Measurements from ENCODE around the gene ADAM19. TPM values are rescaled to one million over a fixed set of nuclear protein-coding genes. Genes with fewer than 3 reads are reported as not detected.
A peak's percentile ranks its signal among the peaks of the same experiment; 100 is the strongest.

The ADAM19 gene
- total and polyA plus RNA-seq, 2 experiments from 2014 or later = 9.1 to 13.2 TPM

DNA sequence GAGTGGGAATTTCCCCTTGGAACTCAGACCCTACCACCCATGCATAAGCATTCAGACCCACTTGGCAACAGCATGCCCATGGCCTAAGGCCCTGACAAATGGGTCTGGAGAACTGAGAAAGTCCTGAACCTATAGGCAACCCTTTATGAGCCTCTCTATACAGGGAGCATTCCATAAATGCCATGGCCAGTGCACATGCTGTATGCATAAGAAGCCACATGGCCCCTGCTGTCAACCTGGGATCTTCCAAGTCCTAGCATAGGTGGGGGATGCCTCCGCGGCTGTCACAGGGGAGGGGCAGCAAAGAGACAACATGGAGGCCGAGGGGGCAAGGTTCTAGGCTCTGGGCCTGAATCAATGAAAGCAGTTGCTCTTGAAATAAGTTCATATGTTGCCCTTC, 123.8 kb downstream of the ADAM19 start:
- no peak overlapping the region for H2AFZ ChIP-seq
- no peaks in the 10 kb centered on the region for H3K4me1 ChIP-seq (ENCODE audit: insufficient read depth)
- H3K27me3 Mint-ChIP-seq (ENCODE audit: insufficient read depth, low read depth, poor library complexity) = no peaks in the 10 kb centered on the region
- no peaks in the 10 kb centered on the region for H4K20me1 ChIP-seq (replicated peaks; ENCODE audit: insufficient read depth)
- H3K4me3 Mint-ChIP-seq = no peak overlapping the region
- H3F3A ChIP-seq (replicated peaks; ENCODE audit: low read depth) = no peaks in the 10 kb centered on the region
- TF ChIP-seq, protein P1, sequence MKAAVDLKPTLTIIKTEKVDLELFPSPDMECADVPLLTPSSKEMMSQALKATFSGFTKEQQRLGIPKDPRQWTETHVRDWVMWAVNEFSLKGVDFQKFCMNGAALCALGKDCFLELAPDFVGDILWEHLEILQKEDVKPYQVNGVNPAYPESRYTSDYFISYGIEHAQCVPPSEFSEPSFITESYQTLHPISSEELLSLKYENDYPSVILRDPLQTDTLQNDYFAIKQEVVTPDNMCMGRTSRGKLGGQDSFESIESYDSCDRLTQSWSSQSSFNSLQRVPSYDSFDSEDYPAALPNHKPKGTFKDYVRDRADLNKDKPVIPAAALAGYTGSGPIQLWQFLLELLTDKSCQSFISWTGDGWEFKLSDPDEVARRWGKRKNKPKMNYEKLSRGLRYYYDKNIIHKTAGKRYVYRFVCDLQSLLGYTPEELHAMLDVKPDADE (IDR thresholded peaks at IDR 0.05) = no peak
- TF ChIP-seq EZH2 (IDR thresholded peaks at IDR 0.05; ENCODE audit: low read depth, unreplicated experiment) (no peak), EZH2phosphoT487 (IDR thresholded peaks at IDR 0.05; ENCODE audit: unreplicated experiment) (no peak), ZNF331 (CRISPR knock-in tag; IDR thresholded peaks at IDR 0.05; ENCODE audit: low read depth) (no peak), JUNB (IDR thresholded peaks at IDR 0.05; ENCODE audit: unreplicated experiment) (no peak), CREB1 (CRISPR knock-in tag; IDR thresholded peaks at IDR 0.05; ENCODE audit: low read depth) (no peak), ZNF114 (CRISPR knock-in tag; IDR thresholded peaks at IDR 0.05) (no peak), STAT1 (IDR thresholded peaks at IDR 0.05; ENCODE audit: unreplicated experiment) (no peak), NANOG (IDR thresholded peaks at IDR 0.05; ENCODE audit: borderline replicate concordance) (no peak)
- TF ChIP-seq, protein P2, sequence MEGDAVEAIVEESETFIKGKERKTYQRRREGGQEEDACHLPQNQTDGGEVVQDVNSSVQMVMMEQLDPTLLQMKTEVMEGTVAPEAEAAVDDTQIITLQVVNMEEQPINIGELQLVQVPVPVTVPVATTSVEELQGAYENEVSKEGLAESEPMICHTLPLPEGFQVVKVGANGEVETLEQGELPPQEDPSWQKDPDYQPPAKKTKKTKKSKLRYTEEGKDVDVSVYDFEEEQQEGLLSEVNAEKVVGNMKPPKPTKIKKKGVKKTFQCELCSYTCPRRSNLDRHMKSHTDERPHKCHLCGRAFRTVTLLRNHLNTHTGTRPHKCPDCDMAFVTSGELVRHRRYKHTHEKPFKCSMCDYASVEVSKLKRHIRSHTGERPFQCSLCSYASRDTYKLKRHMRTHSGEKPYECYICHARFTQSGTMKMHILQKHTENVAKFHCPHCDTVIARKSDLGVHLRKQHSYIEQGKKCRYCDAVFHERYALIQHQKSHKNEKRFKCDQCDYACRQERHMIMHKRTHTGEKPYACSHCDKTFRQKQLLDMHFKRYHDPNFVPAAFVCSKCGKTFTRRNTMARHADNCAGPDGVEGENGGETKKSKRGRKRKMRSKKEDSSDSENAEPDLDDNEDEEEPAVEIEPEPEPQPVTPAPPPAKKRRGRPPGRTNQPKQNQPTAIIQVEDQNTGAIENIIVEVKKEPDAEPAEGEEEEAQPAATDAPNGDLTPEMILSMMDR (conservative IDR thresholded peaks at IDR 0.05; ENCODE audit: low read depth in 2 of 2) = no peak
- no peaks in the 10 kb centered on the region for H3K9me2 ChIP-seq (ENCODE audit: insufficient read depth)
- H3K4me1 Mint-ChIP-seq = no peaks in the 10 kb centered on the region
- H3K36me3 Mint-ChIP-seq (ENCODE audit: low read depth) = no peaks in the 10 kb centered on the region
- DNase-seq (ENCODE audit: low spot score) = peak; percentile 32
- ATAC-seq = no peak; the same call in 2 of the 3 replicates
- no peaks in the 10 kb centered on the region for H3K36me3 ChIP-seq (ENCODE audit: insufficient read depth)
- no peak overlapping the region for H3K27ac ChIP-seq (ENCODE audit: low read depth)
- H3K79me2 ChIP-seq (replicated peaks; ENCODE audit: insufficient read depth) = no peaks in the 10 kb centered on the region
- H3K27me3 ChIP-seq (ENCODE audit: insufficient read depth) = no peaks in the 10 kb centered on the region
- H3K9me3 Mint-ChIP-seq = no peaks in the 10 kb centered on the region
- no peak overlapping the region for H3K4me2 ChIP-seq
- no peak overlapping the region for H3K4me3 ChIP-seq
- H3K27ac Mint-ChIP-seq = no peak overlapping the region

DNA sequence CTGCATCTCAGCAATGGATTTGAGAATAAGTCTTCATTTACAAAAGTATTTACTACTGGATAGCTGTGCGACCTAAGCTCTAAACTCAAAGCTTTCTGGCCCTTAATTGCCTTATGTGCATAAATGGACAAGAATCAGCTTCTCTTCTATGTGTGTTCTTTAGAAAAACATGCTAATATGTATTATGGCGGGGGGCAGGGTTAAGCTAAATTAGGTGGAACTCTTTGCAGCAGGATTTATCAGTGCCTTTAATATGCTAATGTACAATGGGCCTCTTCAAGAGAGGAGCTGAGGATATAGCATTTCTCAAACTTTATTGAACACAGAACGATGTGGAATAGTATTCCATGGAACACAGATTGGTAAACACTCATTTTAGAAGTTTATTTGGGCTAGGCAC, 125.6 kb downstream of the ADAM19 start:
- ATAC-seq = no peak
- TF ChIP-seq, protein P3, sequence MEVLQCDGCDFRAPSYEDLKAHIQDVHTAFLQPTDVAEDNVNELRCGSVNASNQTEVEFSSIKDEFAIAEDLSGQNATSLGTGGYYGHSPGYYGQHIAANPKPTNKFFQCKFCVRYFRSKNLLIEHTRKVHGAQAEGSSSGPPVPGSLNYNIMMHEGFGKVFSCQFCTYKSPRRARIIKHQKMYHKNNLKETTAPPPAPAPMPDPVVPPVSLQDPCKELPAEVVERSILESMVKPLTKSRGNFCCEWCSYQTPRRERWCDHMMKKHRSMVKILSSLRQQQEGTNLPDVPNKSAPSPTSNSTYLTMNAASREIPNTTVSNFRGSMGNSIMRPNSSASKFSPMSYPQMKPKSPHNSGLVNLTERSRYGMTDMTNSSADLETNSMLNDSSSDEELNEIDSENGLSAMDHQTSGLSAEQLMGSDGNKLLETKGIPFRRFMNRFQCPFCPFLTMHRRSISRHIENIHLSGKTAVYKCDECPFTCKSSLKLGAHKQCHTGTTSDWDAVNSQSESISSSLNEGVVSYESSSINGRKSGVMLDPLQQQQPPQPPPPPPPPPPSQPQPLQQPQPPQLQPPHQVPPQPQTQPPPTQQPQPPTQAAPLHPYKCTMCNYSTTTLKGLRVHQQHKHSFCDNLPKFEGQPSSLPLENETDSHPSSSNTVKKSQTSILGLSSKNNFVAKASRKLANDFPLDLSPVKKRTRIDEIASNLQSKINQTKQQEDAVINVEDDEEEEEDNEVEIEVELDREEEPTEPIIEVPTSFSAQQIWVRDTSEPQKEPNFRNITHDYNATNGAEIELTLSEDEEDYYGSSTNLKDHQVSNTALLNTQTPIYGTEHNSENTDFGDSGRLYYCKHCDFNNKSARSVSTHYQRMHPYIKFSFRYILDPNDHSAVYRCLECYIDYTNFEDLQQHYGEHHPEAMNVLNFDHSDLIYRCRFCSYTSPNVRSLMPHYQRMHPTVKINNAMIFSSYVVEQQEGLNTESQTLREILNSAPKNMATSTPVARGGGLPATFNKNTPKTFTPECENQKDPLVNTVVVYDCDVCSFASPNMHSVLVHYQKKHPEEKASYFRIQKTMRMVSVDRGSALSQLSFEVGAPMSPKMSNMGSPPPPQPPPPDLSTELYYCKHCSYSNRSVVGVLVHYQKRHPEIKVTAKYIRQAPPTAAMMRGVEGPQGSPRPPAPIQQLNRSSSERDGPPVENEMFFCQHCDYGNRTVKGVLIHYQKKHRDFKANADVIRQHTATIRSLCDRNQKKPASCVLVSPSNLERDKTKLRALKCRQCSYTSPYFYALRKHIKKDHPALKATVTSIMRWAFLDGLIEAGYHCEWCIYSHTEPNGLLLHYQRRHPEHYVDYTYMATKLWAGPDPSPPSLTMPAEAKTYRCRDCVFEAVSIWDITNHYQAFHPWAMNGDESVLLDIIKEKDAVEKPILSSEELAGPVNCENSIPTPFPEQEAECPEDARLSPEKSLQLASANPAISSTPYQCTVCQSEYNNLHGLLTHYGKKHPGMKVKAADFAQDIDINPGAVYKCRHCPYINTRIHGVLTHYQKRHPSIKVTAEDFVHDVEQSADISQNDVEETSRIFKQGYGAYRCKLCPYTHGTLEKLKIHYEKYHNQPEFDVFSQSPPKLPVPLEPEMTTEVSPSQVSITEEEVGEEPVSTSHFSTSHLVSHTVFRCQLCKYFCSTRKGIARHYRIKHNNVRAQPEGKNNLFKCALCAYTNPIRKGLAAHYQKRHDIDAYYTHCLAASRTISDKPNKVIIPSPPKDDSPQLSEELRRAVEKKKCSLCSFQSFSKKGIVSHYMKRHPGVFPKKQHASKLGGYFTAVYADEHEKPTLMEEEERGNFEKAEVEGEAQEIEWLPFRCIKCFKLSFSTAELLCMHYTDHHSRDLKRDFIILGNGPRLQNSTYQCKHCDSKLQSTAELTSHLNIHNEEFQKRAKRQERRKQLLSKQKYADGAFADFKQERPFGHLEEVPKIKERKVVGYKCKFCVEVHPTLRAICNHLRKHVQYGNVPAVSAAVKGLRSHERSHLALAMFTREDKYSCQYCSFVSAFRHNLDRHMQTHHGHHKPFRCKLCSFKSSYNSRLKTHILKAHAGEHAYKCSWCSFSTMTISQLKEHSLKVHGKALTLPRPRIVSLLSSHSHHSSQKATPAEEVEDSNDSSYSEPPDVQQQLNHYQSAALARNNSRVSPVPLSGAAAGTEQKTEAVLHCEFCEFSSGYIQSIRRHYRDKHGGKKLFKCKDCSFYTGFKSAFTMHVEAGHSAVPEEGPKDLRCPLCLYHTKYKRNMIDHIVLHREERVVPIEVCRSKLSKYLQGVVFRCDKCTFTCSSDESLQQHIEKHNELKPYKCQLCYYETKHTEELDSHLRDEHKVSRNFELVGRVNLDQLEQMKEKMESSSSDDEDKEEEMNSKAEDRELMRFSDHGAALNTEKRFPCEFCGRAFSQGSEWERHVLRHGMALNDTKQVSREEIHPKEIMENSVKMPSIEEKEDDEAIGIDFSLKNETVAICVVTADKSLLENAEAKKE (CRISPR knock-in tag; IDR thresholded peaks at IDR 0.05) = no peak
- TF ChIP-seq CREB1 (CRISPR knock-in tag; IDR thresholded peaks at IDR 0.05; ENCODE audit: low read depth) (no peak), ZNF114 (CRISPR knock-in tag; IDR thresholded peaks at IDR 0.05) (no peak), EZH2phosphoT487 (IDR thresholded peaks at IDR 0.05; ENCODE audit: unreplicated experiment) (no peak), ZNF331 (CRISPR knock-in tag; IDR thresholded peaks at IDR 0.05; ENCODE audit: low read depth) (no peak), NANOG (IDR thresholded peaks at IDR 0.05; ENCODE audit: borderline replicate concordance) (no peak), EZH2 (IDR thresholded peaks at IDR 0.05; ENCODE audit: low read depth, unreplicated experiment) (no peak), STAT1 (IDR thresholded peaks at IDR 0.05; ENCODE audit: unreplicated experiment) (no peak), POLR2AphosphoS5 (IDR thresholded peaks at IDR 0.05; ENCODE audit: low read depth) (no peak)

More for the DNA sequence above, 125.6 kb downstream of the ADAM19 start:
- H3K4me3 Mint-ChIP-seq = no peak overlapping the region
- no peaks in the 10 kb centered on the region for H3K4me1 Mint-ChIP-seq
- no peak overlapping the region for H2AFZ ChIP-seq
- H3K27me3 ChIP-seq (ENCODE audit: insufficient read depth) = no peaks in the 10 kb centered on the region
- no peaks in the 10 kb centered on the region for H4K20me1 ChIP-seq (replicated peaks; ENCODE audit: insufficient read depth)
- no peaks in the 10 kb centered on the region for H3K4me1 ChIP-seq (ENCODE audit: insufficient read depth)
- no peaks in the 10 kb centered on the region for H3F3A ChIP-seq (replicated peaks; ENCODE audit: low read depth)
- no peak for DNase-seq (ENCODE audit: low spot score)
- H3K36me3 Mint-ChIP-seq (ENCODE audit: low read depth) = no peaks in the 10 kb centered on the region
- no peak overlapping the region for H3K27ac Mint-ChIP-seq
- H3K27me3 Mint-ChIP-seq (ENCODE audit: insufficient read depth, low read depth, poor library complexity) = no peaks in the 10 kb centered on the region
- no peaks in the 10 kb centered on the region for H3K9me2 ChIP-seq (ENCODE audit: insufficient read depth)
- H3K36me3 ChIP-seq (ENCODE audit: insufficient read depth) = no peaks in the 10 kb centered on the region
- H3K4me3 ChIP-seq = no peak overlapping the region
- H3K79me2 ChIP-seq (replicated peaks; ENCODE audit: insufficient read depth) = no peaks in the 10 kb centered on the region
- H3K4me2 ChIP-seq = no peak overlapping the region
- no peaks in the 10 kb centered on the region for H3K9me3 Mint-ChIP-seq
- H3K27ac ChIP-seq (ENCODE audit: low read depth) = no peak overlapping the region

Measured in GM23338 (cell line).